OCI-LY1 (cell line): ENCODE data around the gene CACNA2D1.
"Not testable (repeated sequence)": the region's sequence is repeated elsewhere in the genome, so short reads cannot be mapped to it uniquely, and the experiment has no call there.

ENCODE experiments used
- CTCF ChIP-seq: fragments of 200-600 bp; sonication (generic), shearing (Covaris generic); IDR thresholded peaks from 2 replicates; pipeline ENCODE4 v1.5.1; 2017; ENCODE audit warnings: mild to moderate bottlenecking, antibody characterized with exemption, low read length, moderate library complexity, mixed read lengths
- EZH2 ChIP-seq: fragments of 200-600 bp; sonication (generic), shearing (Covaris generic); IDR thresholded peaks from 2 replicates; pipeline ENCODE4 v1.8.0; 2017; ENCODE audit warnings: borderline replicate concordance, mixed run types, mild to moderate bottlenecking, antibody characterized with exemption, low read length, moderate library complexity, mixed read lengths

- TF ChIP-seq CTCF, EZH2: not testable (repeated sequence)
Observed at GRCh38 chr7:82140608-82141007, 303.0 kb downstream of the CACNA2D1 start.
